ENCODE data around the gene LPAR4.

DNA sequence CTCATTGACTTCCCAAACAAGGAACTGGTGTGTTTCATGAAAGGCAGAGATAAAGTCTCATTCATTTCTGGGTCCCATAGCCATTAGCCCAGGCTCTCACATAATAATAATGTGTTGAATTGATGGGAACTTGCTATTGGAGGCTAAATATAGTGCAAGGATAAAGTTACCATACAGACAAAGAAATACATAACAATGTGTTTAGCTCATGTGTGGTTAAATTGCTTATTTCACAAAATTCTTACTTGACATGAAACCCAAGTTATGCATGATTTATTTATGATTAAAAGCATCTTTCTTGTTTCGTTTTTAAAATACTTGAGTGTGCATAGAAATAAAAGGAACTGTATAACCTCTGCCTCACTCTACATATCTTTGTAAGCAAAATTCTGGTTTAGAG, 37.3 kb upstream of the LPAR4 start:
- TF ChIP-seq, protein P1, sequence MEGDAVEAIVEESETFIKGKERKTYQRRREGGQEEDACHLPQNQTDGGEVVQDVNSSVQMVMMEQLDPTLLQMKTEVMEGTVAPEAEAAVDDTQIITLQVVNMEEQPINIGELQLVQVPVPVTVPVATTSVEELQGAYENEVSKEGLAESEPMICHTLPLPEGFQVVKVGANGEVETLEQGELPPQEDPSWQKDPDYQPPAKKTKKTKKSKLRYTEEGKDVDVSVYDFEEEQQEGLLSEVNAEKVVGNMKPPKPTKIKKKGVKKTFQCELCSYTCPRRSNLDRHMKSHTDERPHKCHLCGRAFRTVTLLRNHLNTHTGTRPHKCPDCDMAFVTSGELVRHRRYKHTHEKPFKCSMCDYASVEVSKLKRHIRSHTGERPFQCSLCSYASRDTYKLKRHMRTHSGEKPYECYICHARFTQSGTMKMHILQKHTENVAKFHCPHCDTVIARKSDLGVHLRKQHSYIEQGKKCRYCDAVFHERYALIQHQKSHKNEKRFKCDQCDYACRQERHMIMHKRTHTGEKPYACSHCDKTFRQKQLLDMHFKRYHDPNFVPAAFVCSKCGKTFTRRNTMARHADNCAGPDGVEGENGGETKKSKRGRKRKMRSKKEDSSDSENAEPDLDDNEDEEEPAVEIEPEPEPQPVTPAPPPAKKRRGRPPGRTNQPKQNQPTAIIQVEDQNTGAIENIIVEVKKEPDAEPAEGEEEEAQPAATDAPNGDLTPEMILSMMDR (IDR thresholded peaks at IDR 0.05; ENCODE audit: low read depth, low read length, poor library complexity, severe bottlenecking) = no peak
- TF ChIP-seq EZH2phosphoT487 (IDR thresholded peaks at IDR 0.05; ENCODE audit: borderline replicate concordance, low read length) = no peak
